GM12878 (cell line): Measurements from ENCODE around the gene PCGF1. TPM values are rescaled to one million over a fixed set of nuclear protein-coding genes. Genes with fewer than 3 reads are reported as not detected.

Source experiments
- ATF3 ChIP-seq: IDR thresholded peaks from 2 replicates; pipeline ENCODE4 v1.6.1; 2011; ENCODE audit warnings: low read depth, mild to moderate bottlenecking, low read length, moderate library complexity, borderline replicate concordance; ENCODE audit errors: extremely low read depth
- BCL11A ChIP-seq: IDR thresholded peaks from 2 replicates; pipeline ENCODE4 v1.6.1; 2011; ENCODE audit warnings: low read depth, low read length
- BHLHE40 ChIP-seq, 2 experiments: fragments of 450-650 bp in 1 of 2; IDR thresholded peaks; 2 replicates each; pipeline ENCODE4 v1.6.1; 2011 to 2017; ENCODE audit warnings: low read depth in 2 of 2, borderline replicate concordance in 1 of 2, improper control_type of control experiment in 1 of 2, low read length in 1 of 2, mild to moderate bottlenecking in 1 of 2
- CBX5 ChIP-seq: sonication (generic); IDR thresholded peaks from 2 replicates; pipeline ENCODE4 v1.6.1; 2016; ENCODE audit warnings: low read depth, moderate library complexity, mild to moderate bottlenecking, inconsistent platforms
- CHD1 ChIP-seq: IDR thresholded peaks from 2 replicates; pipeline ENCODE4 v1.6.1; 2012; ENCODE audit warnings: low read depth, low read length, improper control_type of control experiment
- CHD4 ChIP-seq: fragments of 200-600 bp; sonication (generic); IDR thresholded peaks from 2 replicates; pipeline ENCODE4 v1.6.1; 2016; ENCODE audit warnings: mild to moderate bottlenecking
- DPF2 ChIP-seq: fragments of 450-650 bp; IDR thresholded peaks from 2 replicates; pipeline ENCODE4 v1.6.1; 2017; ENCODE audit warnings: mild to moderate bottlenecking
- EGR1 ChIP-seq, 2 experiments: IDR thresholded peaks; 1 replicate in 1 of 2; 2 replicates in 1 of 2; pipeline ENCODE4 v1.6.1; 2011 to 2012; ENCODE audit warnings: low read depth in 2 of 2, low read length in 2 of 2, borderline replicate concordance in 1 of 2, mild to moderate bottlenecking in 1 of 2, moderate library complexity in 1 of 2
- ESRRA ChIP-seq: IDR thresholded peaks from 2 replicates; pipeline ENCODE4 v1.6.1; 2012; ENCODE audit warnings: mild to moderate bottlenecking, low read length, improper control_type of control experiment
- EZH2 ChIP-seq: IDR thresholded peaks from 2 replicates; pipeline ENCODE4 v1.6.1; 2012; ENCODE audit warnings: low read depth, mild to moderate bottlenecking, control low read depth, inconsistent platforms, low read length, borderline replicate concordance; ENCODE audit not compliant: control insufficient read depth
- GATAD2B ChIP-seq: fragments of 450-650 bp; conservative IDR thresholded peaks from 2 replicates; pipeline ENCODE4 v1.6.1; 2017; ENCODE audit warnings: low read depth, mild to moderate bottlenecking, moderate library complexity
- HDGF ChIP-seq: fragments of 450-650 bp; IDR thresholded peaks from 2 replicates; pipeline ENCODE4 v1.6.1; 2016; ENCODE audit warnings: antibody characterized with exemption
- NBN ChIP-seq: fragments of 450-650 bp; IDR thresholded peaks from 2 replicates; pipeline ENCODE4 v1.6.1; 2016
- NR2C1 ChIP-seq: fragments of 450-650 bp; IDR thresholded peaks from 2 replicates; pipeline ENCODE4 v1.6.1; 2017; ENCODE audit warnings: antibody characterized with exemption, mild to moderate bottlenecking, moderate library complexity
- PAX5 ChIP-seq: IDR thresholded peaks from 2 replicates; pipeline ENCODE4 v1.6.1; 2011; ENCODE audit warnings: low read depth, low read length, borderline replicate concordance
- POLR2AphosphoS5 ChIP-seq: IDR thresholded peaks from 2 replicates; pipeline ENCODE4 v1.6.1; 2011; ENCODE audit warnings: mild to moderate bottlenecking, low read length, inconsistent platforms
- PRDM15 ChIP-seq: fragments of 450-650 bp; formaldehyde crosslinking; IDR thresholded peaks from 2 replicates; pipeline ENCODE4 v1.4.0; 2020; ENCODE audit warnings: mild to moderate bottlenecking, moderate library complexity
- RB1 ChIP-seq: fragments of 450-650 bp; formaldehyde crosslinking; IDR thresholded peaks from 2 replicates; pipeline ENCODE4 v1.6.1; 2017; ENCODE audit warnings: mild to moderate bottlenecking, borderline replicate concordance
- RCOR1 ChIP-seq: conservative IDR thresholded peaks from 2 replicates; pipeline ENCODE4 v1.6.1; 2012; ENCODE audit warnings: low read depth, low read length, improper control_type of control experiment
- RELA ChIP-seq: fragments of 450-650 bp; IDR thresholded peaks from 2 replicates; pipeline ENCODE4 v1.8.0; 2014; ENCODE audit warnings: borderline replicate concordance; ENCODE audit not compliant: partially characterized antibody
- SIX5 ChIP-seq: IDR thresholded peaks from 2 replicates; pipeline ENCODE4 v1.6.1; 2011; ENCODE audit warnings: mild to moderate bottlenecking, low read depth, low read length, moderate library complexity; ENCODE audit not compliant: severe bottlenecking
- SPI1 ChIP-seq: IDR thresholded peaks from 2 replicates; pipeline ENCODE4 v1.6.1; 2011; ENCODE audit warnings: low read depth, mild to moderate bottlenecking, low read length, moderate library complexity, borderline replicate concordance; ENCODE audit not compliant: insufficient read depth
- SREBF2 ChIP-seq: IDR thresholded peaks from 2 replicates; pipeline ENCODE4 v1.6.1; 2012; ENCODE audit warnings: mild to moderate bottlenecking, low read length
- TARDBP ChIP-seq: IDR thresholded peaks from 2 replicates; pipeline ENCODE4 v1.6.1; 2016; ENCODE audit warnings: borderline replicate concordance
- YBX1 ChIP-seq: fragments of 450-650 bp; IDR thresholded peaks from 2 replicates; pipeline ENCODE4 v1.6.1; 2016; ENCODE audit warnings: antibody characterized with exemption
- polyA plus RNA-seq, 11 experiments: library from polyadenylated mRNA; depleted of rRNA in 4 of 11; unstranded in 6 of 11; stranded (reverse) in 5 of 11; fragments of >200 nt; fragmentation: Nextera tagmentation in 4 of 11; fragmentation: Illumina TruSeq in 1 of 11; extraction: Ambion mirVana in 4 of 11; extraction: Trizol in 1 of 11; gene quantifications; 1 replicate in 1 of 11; 2 replicates in 10 of 11; pipeline versions ENCODE4 v1.2.1 to v1.2.3, GENCODE V29; 2011 to 2016; ENCODE audit warnings: inconsistent platforms in 2 of 11, missing spikeins in 2 of 11, low read depth in 1 of 11
- total RNA-seq, 4 experiments: library from RNA; depleted of rRNA in 3 of 4; stranded (reverse); fragments of >200 nt in 3 of 4; fragmentation: Illumina TruSeq in 1 of 4; extraction: Trizol in 1 of 4; gene quantifications; 2 replicates each; pipeline versions ENCODE4 v1.2.1 to v1.2.3, GENCODE V29; 2013 to 2021
- TF ChIP-seq, protein P1 (sequence below): fragments of 450-650 bp; IDR thresholded peaks from 2 replicates; pipeline ENCODE4 v1.6.1; 2016; ENCODE audit warnings: mild to moderate bottlenecking
- TF ChIP-seq, protein P2 (sequence below): IDR thresholded peaks from 2 replicates; pipeline ENCODE4 v1.6.1; 2012; ENCODE audit warnings: low read depth, low read length, improper control_type of control experiment

Gene PCGF1
- total and polyA plus RNA-seq, 10 of the 15 experiments (the other 5 are each of a cell fraction or from before 2014, with no cell fraction given): 23.1 to 50.8 (median 27.4) TPM

- TF ChIP-seq EGR1 (IDR thresholded peaks at IDR 0.05; ENCODE audit: borderline replicate concordance in 1 of 2, low read depth in 2 of 2, low read length in 2 of 2): no peak
- TF ChIP-seq SREBF2: no peak
- TF ChIP-seq CHD4: no peak
- TF ChIP-seq PRDM15 (CRISPR knock-in tag): no peak
- peak; percentile 63 for TF ChIP-seq POLR2AphosphoS5
- no peak for TF ChIP-seq BCL11A
- no peak for TF ChIP-seq CBX5
- no peak for TF ChIP-seq RCOR1
- TF ChIP-seq DPF2: peak; percentile 39; the same call in 1 of the 2 replicates
- TF ChIP-seq ESRRA: no peak
- peak; percentile 47; the same call in 1 of the 2 replicates for TF ChIP-seq HDGF
- TF ChIP-seq PAX5: no peak
- no peak for TF ChIP-seq CHD1
- TF ChIP-seq, protein P1, sequence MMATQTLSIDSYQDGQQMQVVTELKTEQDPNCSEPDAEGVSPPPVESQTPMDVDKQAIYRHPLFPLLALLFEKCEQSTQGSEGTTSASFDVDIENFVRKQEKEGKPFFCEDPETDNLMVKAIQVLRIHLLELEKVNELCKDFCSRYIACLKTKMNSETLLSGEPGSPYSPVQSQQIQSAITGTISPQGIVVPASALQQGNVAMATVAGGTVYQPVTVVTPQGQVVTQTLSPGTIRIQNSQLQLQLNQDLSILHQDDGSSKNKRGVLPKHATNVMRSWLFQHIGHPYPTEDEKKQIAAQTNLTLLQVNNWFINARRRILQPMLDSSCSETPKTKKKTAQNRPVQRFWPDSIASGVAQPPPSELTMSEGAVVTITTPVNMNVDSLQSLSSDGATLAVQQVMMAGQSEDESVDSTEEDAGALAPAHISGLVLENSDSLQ: no peak
- peak; percentile 37; the same call in 1 of the 2 replicates for TF ChIP-seq GATAD2B
- TF ChIP-seq EZH2: no peak
- peak; percentile 91 for TF ChIP-seq NBN
- TF ChIP-seq SPI1: no peak
- 0 out of 4 replicates have a peak, but pooled peaks of 1 of the 2 experiments have one; percentile 9 for TF ChIP-seq BHLHE40 (IDR thresholded peaks at IDR 0.05; ENCODE audit: borderline replicate concordance in 1 of 2, low read depth in 2 of 2, low read length in 1 of 2)
- peak; percentile 71; the same call in 1 of the 2 replicates for TF ChIP-seq YBX1
- TF ChIP-seq RB1: no peak
- TF ChIP-seq NR2C1: no peak
- TF ChIP-seq SIX5: no peak
- no peak for TF ChIP-seq RELA
- TF ChIP-seq, protein P2, sequence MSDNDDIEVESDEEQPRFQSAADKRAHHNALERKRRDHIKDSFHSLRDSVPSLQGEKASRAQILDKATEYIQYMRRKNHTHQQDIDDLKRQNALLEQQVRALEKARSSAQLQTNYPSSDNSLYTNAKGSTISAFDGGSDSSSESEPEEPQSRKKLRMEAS: no peak
- TF ChIP-seq TARDBP: no peak
- TF ChIP-seq ATF3: no peak
Measured at GRCh38 chr2:74552914-74553811, 45.7 kb upstream of the PCGF1 start (continued).
